CD14-positive monocyte (primary cell): ENCODE measurements around the gene NT5C1A. TPM values are rescaled to one million over a fixed set of nuclear protein-coding genes. Genes with fewer than 3 reads are reported as not detected.

Experiments
- DNase-seq, 3 donors: peaks; one replicate each; pipeline ENCODE4 v3.0.0-alpha.2; 2011 to 2022
- H2AFZ ChIP-seq: 2 replicates; pipeline ENCODE4 v1.6.0; 2012; ENCODE audit warnings: mild to moderate bottlenecking, low read depth, low read length, inconsistent platforms; ENCODE audit not compliant: insufficient read depth, poor library complexity, severe bottlenecking
- H3K27ac ChIP-seq, 2 donors: 1 replicate in 1 of 2; 2 replicates in 1 of 2; pipeline ENCODE4 v1.5.1; 2012 to 2013; ENCODE audit warnings: low read length in 2 of 2, control low read depth in 1 of 2, inconsistent platforms in 1 of 2, low read depth in 1 of 2, mild to moderate bottlenecking in 1 of 2
- H3K27me3 ChIP-seq, 2 donors: one replicate each; pipeline versions ENCODE4 v1.6.0 to v1.6.1; 2011 to 2013; ENCODE audit warnings: low read length in 2 of 2; ENCODE audit not compliant: control insufficient read depth in 2 of 2, insufficient read depth in 2 of 2
- H3K36me3 ChIP-seq, 2 donors: replicated peaks in 1 of 2; 1 replicate in 1 of 2; 2 replicates in 1 of 2; pipeline versions ENCODE4 v1.5.1 to v1.6.1; 2012 to 2013; ENCODE audit warnings: low read length in 2 of 2, control low read depth in 1 of 2, inconsistent platforms in 1 of 2, mild to moderate bottlenecking in 1 of 2; ENCODE audit not compliant: insufficient read depth in 2 of 2, control insufficient read depth in 1 of 2
- H3K4me1 ChIP-seq, 2 donors: 1 replicate in 1 of 2; 2 replicates in 1 of 2; pipeline versions ENCODE4 v1.5.1 to v1.6.1; 2012 to 2013; ENCODE audit warnings: low read length in 2 of 2, control low read depth in 1 of 2, inconsistent platforms in 1 of 2, mild to moderate bottlenecking in 1 of 2, moderate library complexity in 1 of 2; ENCODE audit not compliant: insufficient read depth in 2 of 2, control insufficient read depth in 1 of 2
- H3K4me2 ChIP-seq: replicated peaks from 2 replicates; pipeline ENCODE3; 2012; ENCODE audit warnings: low read length, moderate library complexity, mild to moderate bottlenecking; ENCODE audit not compliant: poor library complexity, severe bottlenecking; ENCODE audit errors: extremely low read depth
- H3K4me3 ChIP-seq, 3 experiments: fragments of 200-600 bp in 1 of 3; sonication (generic) in 1 of 3; replicated peaks in 1 of 3; 1 replicate in 2 of 3; 2 replicates in 1 of 3; pipeline ENCODE4 v1.5.1; 2011 to 2013; ENCODE audit warnings: low read length in 3 of 3, mild to moderate bottlenecking in 3 of 3, control low read depth in 2 of 3, low read depth in 2 of 3, inconsistent platforms in 1 of 3, moderate library complexity in 1 of 3
- H3K79me2 ChIP-seq: 2 replicates; pipeline ENCODE4 v1.6.0; 2012; ENCODE audit warnings: mild to moderate bottlenecking, control low read depth, inconsistent platforms, low read length, moderate library complexity; ENCODE audit not compliant: insufficient read depth
- H3K9ac ChIP-seq: 2 replicates; pipeline ENCODE4 v1.6.0; 2017; ENCODE audit warnings: low read length, mild to moderate bottlenecking; ENCODE audit not compliant: insufficient read depth, poor library complexity, severe bottlenecking
- H3K9me3 ChIP-seq, 2 donors: replicated peaks in 1 of 2; 1 replicate in 1 of 2; 2 replicates in 1 of 2; pipeline versions ENCODE4 v1.5.1 to v1.6.1; 2012 to 2013; ENCODE audit warnings: low read length in 2 of 2, control low read depth in 1 of 2; ENCODE audit not compliant: control insufficient read depth in 1 of 2, insufficient read depth in 1 of 2
- H4K20me1 ChIP-seq: 2 replicates; pipeline ENCODE4 v1.6.0; 2012; ENCODE audit warnings: mild to moderate bottlenecking, low read length, control low read depth, moderate library complexity; ENCODE audit not compliant: insufficient read depth
- H3K27ac Mint-ChIP-seq, 7 donors: one replicate each; pipeline ENCODE4 v1.8.0; 2020; ENCODE audit warnings: mild to moderate bottlenecking in 7 of 7, mixed read lengths in 7 of 7, moderate library complexity in 6 of 7, inconsistent platforms in 2 of 7
- H3K27me3 Mint-ChIP-seq, 3 donors: one replicate each; pipeline ENCODE4 v1.8.0; 2021 to 2022; ENCODE audit warnings: low read depth in 3 of 3, mild to moderate bottlenecking in 3 of 3, mixed read lengths in 3 of 3, moderate library complexity in 3 of 3, inconsistent platforms in 1 of 3
- H3K36me3 Mint-ChIP-seq, 2 donors: one replicate each; pipeline ENCODE4 v1.8.0; 2020; ENCODE audit warnings: mixed read lengths in 2 of 2, inconsistent platforms in 1 of 2, mild to moderate bottlenecking in 1 of 2
- H3K4me1 Mint-ChIP-seq: one replicate; pipeline ENCODE4 v1.8.0; 2020; ENCODE audit warnings: mild to moderate bottlenecking, mixed read lengths
- H3K4me3 Mint-ChIP-seq, 2 donors: one replicate each; pipeline ENCODE4 v1.8.0; 2020; ENCODE audit warnings: mild to moderate bottlenecking in 2 of 2, mixed read lengths in 2 of 2, moderate library complexity in 1 of 2
- H3K9me3 Mint-ChIP-seq, 7 donors: one replicate each; pipeline ENCODE4 v1.8.0; 2020 to 2022; ENCODE audit warnings: mixed read lengths in 7 of 7, mild to moderate bottlenecking in 6 of 7, moderate library complexity in 6 of 7, inconsistent platforms in 2 of 7
- CTCF ChIP-seq: fragments of 200-600 bp; IDR thresholded peaks from one replicate; pipeline ENCODE4 v1.8.0; 2022; ENCODE audit warnings: antibody characterized with exemption, mild to moderate bottlenecking
- WGBS: methylation state at CpG from one replicate; pipeline ENCODE4 v1.1.5; 2013; ENCODE audit warnings: missing lambda C conversion rate; ENCODE audit not compliant: insufficient coverage; 5-methylcytosine and 5-hydroxymethylcytosine counted together
- intact Hi-C, 2 donors: fragments of 100-400 bp; cut with micrococcal nuclease; formaldehyde crosslinking; loops; one replicate each; pipeline versions ENCODE4 v1.15.0 to v1.15.1; 2023
- polyA plus RNA-seq, 3 donors: library from polyadenylated mRNA; depleted of rRNA in 1 of 3; unstranded in 2 of 3; stranded (reverse) in 1 of 3; fragments of 300-500 nt in 2 of 3; fragments of >200 nt in 1 of 3; fragmentation: Illumina TruSeq in 2 of 3; gene quantifications; 1 replicate in 2 of 3; 2 replicates in 1 of 3; pipeline ENCODE4 v1.2.3, GENCODE V29; 2012 to 2021

NT5C1A gene
- polyA plus RNA-seq, 3 donors, result not detected

- Histone ChIP-seq H3K9me3 (no peaks in the 10 kb centered on the region), H3K27me3 (no peaks in the 10 kb centered on the region), H2AFZ (no peak overlapping the region), H3K4me2 (no peak overlapping the region), H4K20me1 (no peaks in the 10 kb centered on the region), H3K27ac (no peak overlapping the region), H3K36me3 (no peaks in the 10 kb centered on the region), H3K4me3 (no peak overlapping the region), H3K4me1 (peaks cover 7 to 9% of the 10 kb centered on the region in 2 donors), H3K9ac (no peak overlapping the region), H3K79me2 (no peaks in the 10 kb centered on the region)
- H3K4me3 Mint-ChIP-seq, result peak overlapping the region in 1 of 2 donors; percentile 42
- TF ChIP-seq CTCF, result no peak
- DNase-seq, result no peak
- no peaks in the 10 kb centered on the region for H3K9me3 Mint-ChIP-seq
- no peak overlapping the region for H3K27ac Mint-ChIP-seq
- peaks cover 0 to 10% (median 4%) of the 10 kb centered on the region in 3 donors for H3K27me3 Mint-ChIP-seq
- no peaks in the 10 kb centered on the region for H3K36me3 Mint-ChIP-seq
- 96% methylated on average over 4 of the region's 7 CpGs for WGBS
- peaks cover 17% of the 10 kb centered on the region for H3K4me1 Mint-ChIP-seq
- intact Hi-C loops, result loop anchor here (2.0 to 5.0 kb wide), 2 partner anchors 42 to 71 kb away; no protein-coding TSS in a partner anchor
Observed at GRCh38 chr1:39654291-39654690, 17.6 kb downstream of the NT5C1A start.

- Histone ChIP-seq H3K4me3 (no peak overlapping the region), H4K20me1 (no peaks in the 10 kb centered on the region), H2AFZ (peak overlapping the region; percentile 22), H3K9me3 (no peaks in the 10 kb centered on the region), H3K4me2 (no peak overlapping the region), H3K4me1 (peaks cover 6 to 9% of the 10 kb centered on the region in 2 donors), H3K9ac (no peak overlapping the region), H3K27ac (no peak overlapping the region), H3K79me2 (no peaks in the 10 kb centered on the region), H3K36me3 (no peaks in the 10 kb centered on the region), H3K27me3 (no peaks in the 10 kb centered on the region)
- Mint-ChIP-seq H3K4me3 (peak overlapping the region in 1 of 2 donors; percentile 42), H3K36me3 (no peaks in the 10 kb centered on the region), H3K9me3 (no peaks in the 10 kb centered on the region), H3K27ac (no peak overlapping the region), H3K27me3 (peaks cover 0 to 10% (median 4%) of the 10 kb centered on the region in 3 donors), H3K4me1 (peaks cover 14% of the 10 kb centered on the region)
- TF ChIP-seq CTCF, result peak; percentile 91
- intact Hi-C loops, result loop anchor here (2.0 to 5.0 kb wide), 3 partner anchors 41 to 71 kb away; no protein-coding TSS in a partner anchor
- DNase-seq, result peak; percentile 54 to 62 (median 59)
- 8% methylated on average over 6 of the region's 8 CpGs for WGBS
Observed at GRCh38 chr1:39653546-39654031, 18.3 kb downstream of the NT5C1A start.
